NT2/D1 (cell line): ENCODE measurements around the gene SMIM11.

Experiments used
- YY1 ChIP-seq: IDR thresholded peaks from 2 replicates; pipeline ENCODE4 v1.6.1; 2011; ENCODE audit not compliant: insufficient read length, insufficient read depth
- ZNF274 ChIP-seq: IDR thresholded peaks from 2 replicates; pipeline ENCODE4 v1.6.1; 2011; ENCODE audit warnings: mild to moderate bottlenecking, low read depth, low read length

GRCh38 chr21:34344584-34344983, 30.7 kb upstream of the SMIM11 start:
- TF ChIP-seq YY1 (no peak), ZNF274 (no peak)
